CD8-positive, alpha-beta memory T cell (primary cell): ENCODE measurements around the gene TMED4. TPM values are rescaled to one million over a fixed set of nuclear protein-coding genes. Genes with fewer than 3 reads are reported as not detected.

Experiments used
- CTCF ChIA-PET: fragments of 350-600 bp; sonication (Branson Sonifier 250); formaldehyde crosslinking; loops from one replicate; lab custom pipeline; 2021; ENCODE audit warnings: antibody characterized with exemption; lab: Charles Lee
- POLR2A ChIA-PET: fragments of 350-600 bp; sonication (Branson Sonifier 250); formaldehyde crosslinking; loops from one replicate; lab custom pipeline; 2021; ENCODE audit warnings: antibody characterized with exemption; lab: Charles Lee
- DNase-seq, 5 donors: peaks; one replicate each; pipeline versions ENCODE4 v3.0.0 to v3.0.0-alpha.2; 2020 to 2022; ENCODE audit warnings: mixed read lengths in 1 of 5
- H3K27ac ChIP-seq: one replicate; pipeline ENCODE4 v1.7.0; 2013; ENCODE audit warnings: low read depth, mild to moderate bottlenecking, low read length, moderate library complexity
- H3K27me3 ChIP-seq: 2 replicates; pipeline ENCODE4 v1.7.0; 2013; ENCODE audit warnings: low read length, mild to moderate bottlenecking; ENCODE audit not compliant: insufficient read depth, poor library complexity, severe bottlenecking
- H3K36me3 ChIP-seq: 2 replicates; pipeline ENCODE4 v1.7.0; 2013; ENCODE audit warnings: mild to moderate bottlenecking, low read length, moderate library complexity; ENCODE audit not compliant: insufficient read depth
- H3K4me1 ChIP-seq: 2 replicates; pipeline ENCODE4 v1.7.0; 2013; ENCODE audit warnings: mild to moderate bottlenecking, low read length, moderate library complexity; ENCODE audit not compliant: insufficient read depth
- H3K4me3 ChIP-seq: 2 replicates; pipeline ENCODE4 v1.7.0; 2013; ENCODE audit warnings: mild to moderate bottlenecking, low read length
- H3K9me3 ChIP-seq: 2 replicates; pipeline ENCODE4 v1.7.0; 2013; ENCODE audit warnings: mild to moderate bottlenecking, low read length
- H3K27ac Mint-ChIP-seq, 8 donors: one replicate each; pipeline ENCODE4 v1.8.0; 2020 to 2021; ENCODE audit warnings: mixed read lengths in 8 of 8, mild to moderate bottlenecking in 6 of 8, inconsistent platforms in 3 of 8, moderate library complexity in 3 of 8
- H3K27me3 Mint-ChIP-seq, 2 donors: one replicate each; pipeline ENCODE4 v1.8.0; 2020 to 2021; ENCODE audit warnings: mixed read lengths in 2 of 2, mild to moderate bottlenecking in 1 of 2, moderate library complexity in 1 of 2
- H3K36me3 Mint-ChIP-seq, 3 donors: one replicate each; pipeline ENCODE4 v1.8.0; 2020 to 2021; ENCODE audit warnings: mixed read lengths in 3 of 3, inconsistent platforms in 1 of 3, mild to moderate bottlenecking in 1 of 3
- H3K4me1 Mint-ChIP-seq, 3 donors: one replicate each; pipeline ENCODE4 v1.8.0; 2020 to 2021; ENCODE audit warnings: mixed read lengths in 3 of 3, inconsistent platforms in 1 of 3, mild to moderate bottlenecking in 1 of 3
- H3K4me3 Mint-ChIP-seq, 7 donors: one replicate each; pipeline ENCODE4 v1.8.0; 2020 to 2021; ENCODE audit warnings: mixed read lengths in 7 of 7, mild to moderate bottlenecking in 6 of 7, moderate library complexity in 4 of 7, inconsistent platforms in 2 of 7
- H3K9me3 Mint-ChIP-seq, 5 donors: one replicate each; pipeline ENCODE4 v1.8.0; 2020 to 2022; ENCODE audit warnings: mixed read lengths in 5 of 5, mild to moderate bottlenecking in 3 of 5, moderate library complexity in 2 of 5, inconsistent platforms in 1 of 5
- polyA plus RNA-seq: library from polyadenylated mRNA; unstranded; fragments of 300-500 nt; fragmentation: Illumina TruSeq; gene quantifications from one replicate; pipeline ENCODE4 v1.2.3, GENCODE V29; 2021
- total RNA-seq, 2 experiments: library from RNA; stranded (reverse); gene quantifications; one replicate each; pipeline ENCODE4 v1.2.3, GENCODE V29; 2021

TMED4 gene
- total and polyA plus RNA-seq, 3 experiments from 2014 or later, result 78.8 to 84.3 (median 80.5) TPM

DNA sequence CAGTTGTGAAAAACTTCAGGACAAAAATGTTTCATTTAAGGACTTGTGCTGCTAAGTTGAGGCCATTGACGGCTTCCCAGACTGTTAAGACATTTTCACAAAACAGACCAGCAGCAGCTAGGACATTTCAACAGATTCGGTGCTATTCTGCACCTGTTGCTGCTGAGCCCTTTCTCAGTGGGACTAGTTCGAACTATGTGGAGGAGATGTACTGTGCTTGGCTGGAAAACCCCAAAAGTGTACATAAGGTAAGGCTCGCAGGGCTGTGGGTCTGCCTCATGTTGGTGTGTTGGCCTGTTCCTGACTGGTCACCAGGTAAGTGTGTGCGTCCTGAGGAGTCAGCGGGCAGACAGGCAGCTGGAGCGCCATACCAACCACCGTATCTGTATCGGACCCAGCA is 42.3 kb upstream of the TMED4 start:
- no peak for DNase-seq
- Histone ChIP-seq H3K9me3 (no peaks in the 10 kb centered on the region), H3K4me1 (peaks cover 52% of the 10 kb centered on the region), H3K27ac (no peak overlapping the region), H3K36me3 (peaks cover 19% of the 10 kb centered on the region), H3K27me3 (no peaks in the 10 kb centered on the region), H3K4me3 (no peak overlapping the region)
- H3K27ac Mint-ChIP-seq, result peak overlapping the region; percentile 86 to 98 (median 94)
- H3K27me3 Mint-ChIP-seq, result no peaks in the 10 kb centered on the region
- POLR2A ChIA-PET, result interaction anchor here (0.6 to 2.1 kb wide), 6 partner anchors 10 to 1003 kb away, joined by 4 to 6 read pairs (median 6); partner anchors contain the start of gene OGDH
- H3K4me1 Mint-ChIP-seq, result peaks cover 78 to 93% (median 81%) of the 10 kb centered on the region in 3 donors
- peaks cover 4 to 60% (median 11%) of the 10 kb centered on the region in 3 donors for H3K36me3 Mint-ChIP-seq
- H3K4me3 Mint-ChIP-seq, result peak overlapping the region; percentile 23 to 88 (median 70)
- CTCF ChIA-PET, result interaction anchor here (0.8 to 1.5 kb wide), 3 partner anchors 10 to 144 kb away, joined by 3 read pairs; partner anchors contain the start of gene OGDH
- no peaks in the 10 kb centered on the region for H3K9me3 Mint-ChIP-seq

DNA sequence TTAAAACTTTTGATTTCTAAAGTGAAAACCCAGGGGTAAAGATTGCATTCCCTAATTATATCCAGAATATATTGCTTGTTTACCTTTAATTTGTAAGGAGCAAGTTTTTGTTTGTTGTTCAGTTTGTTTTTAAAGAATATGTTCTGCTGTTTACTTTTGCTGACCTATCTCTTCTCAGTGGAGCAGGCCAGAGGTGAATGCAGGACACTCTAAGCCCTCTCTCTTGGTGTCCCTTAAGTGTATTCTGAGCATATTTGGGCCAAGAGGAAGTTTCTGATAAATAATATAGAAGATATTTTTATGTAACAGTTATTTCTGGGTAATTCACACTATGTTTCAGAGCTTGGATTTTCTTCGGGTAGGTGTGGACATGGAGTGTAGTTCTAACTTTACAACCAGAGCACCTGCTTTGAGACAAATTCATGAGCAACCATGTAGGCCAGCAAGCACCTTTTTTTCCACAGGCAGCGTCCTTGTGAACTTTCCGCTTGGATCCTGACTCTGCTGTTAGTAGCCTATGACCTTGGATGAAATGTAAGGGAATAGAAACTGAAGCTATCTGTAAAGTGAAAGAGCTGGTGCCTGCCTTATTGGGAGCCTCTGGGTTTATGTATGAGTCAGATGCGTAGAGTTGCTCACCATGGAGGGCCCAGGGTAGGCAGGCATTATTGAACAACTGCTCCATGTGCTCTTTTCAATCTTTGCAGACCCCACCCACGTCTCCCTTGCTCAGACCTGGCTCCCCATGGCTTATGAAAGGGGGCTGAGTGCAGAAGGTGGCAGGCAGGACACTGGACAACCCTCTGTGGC is 40.5 kb upstream of the TMED4 start:
- H3K36me3 Mint-ChIP-seq, result peaks cover 3 to 61% (median 14%) of the 10 kb centered on the region in 3 donors
- H3K9me3 Mint-ChIP-seq, result no peaks in the 10 kb centered on the region
- DNase-seq, result no peak
- Histone ChIP-seq H3K4me3 (no peak overlapping the region), H3K27ac (peak overlapping the region; percentile 15), H3K27me3 (no peaks in the 10 kb centered on the region), H3K9me3 (no peaks in the 10 kb centered on the region), H3K4me1 (peaks cover 63% of the 10 kb centered on the region), H3K36me3 (peaks cover 19% of the 10 kb centered on the region)
- H3K27ac Mint-ChIP-seq, result peak overlapping the region; percentile 86 to 98 (median 91)
- ChIA-PET POLR2A (interaction anchor here (0.6 to 2.2 kb wide), 4 partner anchors 13 to 28 kb away, joined by 3 to 6 read pairs (median 4); partner anchors contain the start of gene OGDH), CTCF (interaction anchor here (0.5 to 1.0 kb wide), 3 partner anchors 8 to 14 kb away, joined by 3 read pairs; no protein-coding TSS in a partner anchor)
- H3K4me1 Mint-ChIP-seq, result peaks cover 87 to 97% (median 92%) of the 10 kb centered on the region in 3 donors
- H3K27me3 Mint-ChIP-seq, result no peaks in the 10 kb centered on the region
- H3K4me3 Mint-ChIP-seq, result peak overlapping the region; percentile 0 to 88 (median 71)

DNA sequence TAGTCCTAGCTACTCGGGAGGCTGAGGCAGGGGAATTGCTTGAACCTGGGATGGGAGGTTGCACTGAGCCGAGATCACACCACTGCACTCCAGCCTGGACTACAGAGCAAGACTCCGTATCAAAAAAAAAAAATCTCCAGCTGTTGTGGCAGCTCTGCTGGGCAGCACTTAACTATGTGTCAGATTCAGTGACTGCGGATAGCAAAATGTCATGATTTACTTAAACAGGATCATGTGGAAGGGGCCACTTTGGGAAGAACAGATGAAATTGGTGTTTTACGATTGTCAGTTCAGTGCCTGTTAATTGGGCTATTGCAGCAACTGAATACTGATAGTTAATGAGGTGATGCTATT is 39.7 kb upstream of the TMED4 start:
- no peaks in the 10 kb centered on the region for H3K27me3 ChIP-seq
- H3K27me3 Mint-ChIP-seq, result no peaks in the 10 kb centered on the region
- H3K9me3 ChIP-seq, result no peaks in the 10 kb centered on the region
- H3K4me3 Mint-ChIP-seq, result peak overlapping the region in 3 of 7 donors; percentile 33 to 82 (median 50)
- H3K36me3 ChIP-seq, result peaks cover 19% of the 10 kb centered on the region
- H3K36me3 Mint-ChIP-seq, result peaks cover 3 to 56% (median 14%) of the 10 kb centered on the region in 3 donors
- H3K27ac Mint-ChIP-seq, result peak overlapping the region; percentile 62 to 93 (median 86)
- H3K27ac ChIP-seq, result no peak overlapping the region
- no peaks in the 10 kb centered on the region for H3K9me3 Mint-ChIP-seq
- CTCF ChIA-PET, result interaction anchor here (1.0 to 1.3 kb wide), 3 partner anchors 9 to 15 kb away, joined by 3 read pairs; partner anchors contain the start of gene OGDH
- no peak overlapping the region for H3K4me3 ChIP-seq
- peaks cover 70% of the 10 kb centered on the region for H3K4me1 ChIP-seq
- DNase-seq, result no peak
- POLR2A ChIA-PET, result interaction anchor here (0.8 to 2.2 kb wide), 2 partner anchors 13 to 14 kb away, joined by 4 to 6 read pairs; no protein-coding TSS in a partner anchor
- H3K4me1 Mint-ChIP-seq, result peaks cover 94 to 100% (median 99%) of the 10 kb centered on the region in 3 donors

DNA sequence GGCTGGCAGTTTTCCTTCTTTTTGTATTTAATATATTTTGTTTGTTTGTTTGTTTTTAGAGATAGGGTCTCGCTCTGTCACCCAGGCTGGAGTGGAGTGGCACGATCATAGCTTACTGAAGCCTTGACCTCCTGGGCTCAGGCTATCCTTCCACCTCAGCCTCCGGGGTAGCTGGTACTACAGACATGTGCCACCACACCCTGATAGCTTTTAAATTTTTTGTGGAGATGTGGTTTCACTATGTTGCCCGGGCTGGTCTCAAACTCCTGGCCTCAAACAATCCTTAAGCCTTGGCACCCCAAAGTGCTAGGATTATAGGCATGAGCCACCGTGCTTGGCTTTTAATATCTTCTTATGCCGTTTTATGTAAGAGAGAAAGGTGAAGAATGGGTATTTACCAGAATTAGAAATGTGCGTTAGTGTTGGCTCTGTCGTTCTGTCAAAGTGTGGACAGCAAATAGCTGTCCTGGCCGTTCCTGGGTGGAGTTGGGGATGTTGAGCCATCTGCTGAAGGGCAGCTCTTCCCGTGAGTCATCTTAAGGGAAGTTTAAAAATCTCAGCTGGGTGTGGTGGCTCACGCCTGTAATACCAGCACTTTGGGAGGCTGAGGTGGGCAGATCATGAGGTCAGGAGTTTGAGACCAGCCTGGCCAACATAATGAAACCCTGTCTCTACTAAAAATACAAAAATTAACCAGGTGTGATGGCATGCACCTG is 39.2 kb upstream of the TMED4 start:
- no peaks in the 10 kb centered on the region for H3K9me3 ChIP-seq
- H3K4me1 ChIP-seq, result peaks cover 66% of the 10 kb centered on the region
- H3K36me3 ChIP-seq, result peaks cover 16% of the 10 kb centered on the region

DNA sequence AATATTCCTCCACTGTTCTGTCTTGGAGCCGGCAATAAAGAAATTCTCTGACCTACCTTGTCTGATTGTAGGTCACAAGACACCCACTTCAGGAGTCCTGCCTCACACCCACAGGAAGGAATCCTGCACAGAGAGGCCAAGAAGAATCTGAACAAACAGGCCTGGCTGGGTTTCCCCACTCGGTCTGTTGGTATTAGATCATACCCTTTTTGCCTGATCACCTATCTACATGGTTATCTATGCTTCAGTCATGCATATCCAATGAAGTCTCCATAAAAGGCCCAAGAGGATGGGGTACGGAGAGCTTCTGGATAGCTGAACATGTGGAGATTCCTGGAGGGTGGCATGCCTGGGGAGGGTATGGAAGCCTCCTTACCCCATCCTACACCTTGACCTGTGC is 36.7 kb upstream of the TMED4 start:
- Mint-ChIP-seq H3K27me3 (no peaks in the 10 kb centered on the region), H3K4me3 (peak overlapping the region; percentile 2 to 64 (median 41)), H3K27ac (peak overlapping the region; percentile 8 to 87 (median 78)), H3K4me1 (peaks cover 82 to 94% (median 93%) of the 10 kb centered on the region in 3 donors), H3K9me3 (no peaks in the 10 kb centered on the region), H3K36me3 (peaks cover 3 to 40% (median 13%) of the 10 kb centered on the region in 3 donors)
- Histone ChIP-seq H3K4me1 (peaks cover 66% of the 10 kb centered on the region), H3K4me3 (no peak overlapping the region), H3K36me3 (no peaks in the 10 kb centered on the region), H3K27ac (peak overlapping the region; percentile 13), H3K9me3 (no peaks in the 10 kb centered on the region), H3K27me3 (no peaks in the 10 kb centered on the region)
- POLR2A ChIA-PET, result interaction anchor here (0.8 kb wide), 1 partner anchor 11 kb away, joined by 4 read pairs; no protein-coding TSS in a partner anchor
- DNase-seq, result no peak
- CTCF ChIA-PET, result interaction anchor here (0.6 kb wide), 1 partner anchor 159 kb away, joined by 3 read pairs; no protein-coding TSS in a partner anchor

More for the DNA sequence above, 39.2 kb upstream of the TMED4 start:
- Mint-ChIP-seq H3K4me1 (peaks cover 89 to 96% (median 95%) of the 10 kb centered on the region in 3 donors), H3K36me3 (peaks cover 3 to 50% (median 14%) of the 10 kb centered on the region in 3 donors), H3K27ac (peak overlapping the region; percentile 49 to 93 (median 83)), H3K27me3 (no peaks in the 10 kb centered on the region), H3K4me3 (peak overlapping the region in 3 of 7 donors; percentile 6 to 82 (median 24)), H3K9me3 (no peaks in the 10 kb centered on the region)
- Histone ChIP-seq H3K27me3 (no peaks in the 10 kb centered on the region), H3K27ac (no peak overlapping the region), H3K4me3 (no peak overlapping the region)
- ChIA-PET CTCF (interaction anchor here (1.0 to 1.3 kb wide), 5 partner anchors 9 to 19 kb away, joined by 3 to 4 read pairs (median 3); partner anchors contain the start of gene OGDH), POLR2A (interaction anchor here (0.6 to 2.2 kb wide), 4 partner anchors 11 to 19 kb away, joined by 3 to 6 read pairs (median 4); no protein-coding TSS in a partner anchor)
- no peak for DNase-seq

DNA sequence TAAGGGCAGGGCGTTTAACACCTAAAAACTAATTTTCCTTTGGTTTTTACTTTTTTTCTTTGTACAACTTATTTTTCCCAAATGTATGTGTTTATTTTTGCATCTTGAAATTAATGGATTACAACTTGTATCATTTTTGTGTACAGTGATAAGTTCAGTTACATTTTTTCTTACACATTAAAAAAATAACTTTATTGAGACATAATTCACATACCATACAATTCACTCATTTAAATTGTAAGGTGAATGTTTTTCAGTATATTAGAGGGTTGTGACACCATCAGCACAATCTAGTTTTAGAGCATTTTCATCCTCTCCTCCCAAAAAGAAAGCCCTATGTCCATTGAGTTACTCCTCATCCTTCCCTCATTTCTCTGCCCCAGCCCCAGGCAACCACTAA is 36.0 kb upstream of the TMED4 start:
- Mint-ChIP-seq H3K4me1 (peaks cover 75 to 89% (median 87%) of the 10 kb centered on the region in 3 donors), H3K36me3 (peaks cover 3 to 40% (median 11%) of the 10 kb centered on the region in 3 donors), H3K27me3 (no peaks in the 10 kb centered on the region), H3K27ac (peak overlapping the region; percentile 8 to 87 (median 78)), H3K4me3 (peak overlapping the region in 3 of 7 donors; percentile 3 to 54 (median 36)), H3K9me3 (no peaks in the 10 kb centered on the region)
- POLR2A ChIA-PET, result no interaction called here
- H3K27me3 ChIP-seq, result no peaks in the 10 kb centered on the region
- H3K4me3 ChIP-seq, result no peak overlapping the region
- CTCF ChIA-PET, result no interaction called here
- no peaks in the 10 kb centered on the region for H3K36me3 ChIP-seq
- no peak for DNase-seq
- peaks cover 59% of the 10 kb centered on the region for H3K4me1 ChIP-seq
- no peaks in the 10 kb centered on the region for H3K9me3 ChIP-seq
- H3K27ac ChIP-seq, result no peak overlapping the region

DNA sequence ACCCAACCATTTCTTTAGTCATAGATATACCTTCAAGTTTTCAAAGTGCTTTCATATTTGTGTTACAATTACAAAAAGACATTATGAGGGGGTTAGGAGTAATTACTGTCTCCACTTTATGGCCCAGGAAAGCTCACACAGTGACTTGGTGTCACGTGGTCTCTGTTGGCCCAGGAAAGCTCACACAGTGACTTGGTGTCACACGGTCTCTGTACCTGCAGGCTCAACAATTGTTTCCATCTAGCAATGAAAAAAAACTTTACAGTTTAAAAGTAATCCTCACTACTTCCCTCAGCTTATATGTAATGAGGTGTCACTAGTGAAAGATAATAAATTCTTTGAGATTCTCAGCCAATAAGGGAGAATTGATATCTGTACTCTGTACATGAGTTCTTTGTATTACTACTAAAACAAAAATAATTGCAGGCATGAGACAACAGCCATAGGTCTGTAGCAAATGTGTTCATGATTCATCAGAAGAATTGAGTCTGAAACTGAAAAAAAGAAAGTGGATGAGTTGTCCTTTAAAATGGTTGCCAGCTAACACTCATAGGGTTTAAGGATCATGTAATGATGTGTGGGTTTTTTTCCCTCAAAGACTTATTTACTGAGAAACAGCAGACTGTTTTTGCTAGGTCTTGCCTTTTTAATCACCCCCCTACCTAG is 35.3 kb upstream of the TMED4 start:
- Mint-ChIP-seq H3K4me3 (peak overlapping the region in 5 of 7 donors; percentile 1 to 54 (median 20)), H3K36me3 (peaks cover 3 to 38% (median 11%) of the 10 kb centered on the region in 3 donors), H3K4me1 (peaks cover 72 to 88% (median 81%) of the 10 kb centered on the region in 3 donors), H3K27ac (peak overlapping the region; percentile 8 to 86 (median 71)), H3K9me3 (no peaks in the 10 kb centered on the region), H3K27me3 (no peaks in the 10 kb centered on the region)
- H3K27ac ChIP-seq, result no peak overlapping the region
- H3K4me3 ChIP-seq, result no peak overlapping the region
- no peaks in the 10 kb centered on the region for H3K9me3 ChIP-seq
- POLR2A ChIA-PET, result interaction anchor here (1.2 kb wide), 1 partner anchor 11 kb away, joined by 5 read pairs; the partner anchor contains the start of gene OGDH
- peaks cover 53% of the 10 kb centered on the region for H3K4me1 ChIP-seq
- CTCF ChIA-PET, result interaction anchor here (1.4 kb wide), 1 partner anchor 14 kb away, joined by 9 read pairs; no protein-coding TSS in a partner anchor
- H3K27me3 ChIP-seq, result no peaks in the 10 kb centered on the region
- no peaks in the 10 kb centered on the region for H3K36me3 ChIP-seq
- no peak for DNase-seq
